ENCODE results near the gene BEX3. TPM values are rescaled to one million over a fixed set of nuclear protein-coding genes. Genes with fewer than 3 reads are reported as not detected.
A peak's percentile ranks its signal among the peaks of the same experiment; 100 is the strongest.
"Not testable (repeated sequence)": the region's sequence is repeated elsewhere in the genome, so short reads cannot be mapped to it uniquely, and the experiment has no call there.

Gene BEX3
- total RNA-seq (10 to 100 TPM in 1 of 2 donors, 1 to 10 TPM in 1; 5.7 to 32.0 TPM), total RNA-seq (5.9 to 8.4 reads per million in 2 donors)

DNA sequence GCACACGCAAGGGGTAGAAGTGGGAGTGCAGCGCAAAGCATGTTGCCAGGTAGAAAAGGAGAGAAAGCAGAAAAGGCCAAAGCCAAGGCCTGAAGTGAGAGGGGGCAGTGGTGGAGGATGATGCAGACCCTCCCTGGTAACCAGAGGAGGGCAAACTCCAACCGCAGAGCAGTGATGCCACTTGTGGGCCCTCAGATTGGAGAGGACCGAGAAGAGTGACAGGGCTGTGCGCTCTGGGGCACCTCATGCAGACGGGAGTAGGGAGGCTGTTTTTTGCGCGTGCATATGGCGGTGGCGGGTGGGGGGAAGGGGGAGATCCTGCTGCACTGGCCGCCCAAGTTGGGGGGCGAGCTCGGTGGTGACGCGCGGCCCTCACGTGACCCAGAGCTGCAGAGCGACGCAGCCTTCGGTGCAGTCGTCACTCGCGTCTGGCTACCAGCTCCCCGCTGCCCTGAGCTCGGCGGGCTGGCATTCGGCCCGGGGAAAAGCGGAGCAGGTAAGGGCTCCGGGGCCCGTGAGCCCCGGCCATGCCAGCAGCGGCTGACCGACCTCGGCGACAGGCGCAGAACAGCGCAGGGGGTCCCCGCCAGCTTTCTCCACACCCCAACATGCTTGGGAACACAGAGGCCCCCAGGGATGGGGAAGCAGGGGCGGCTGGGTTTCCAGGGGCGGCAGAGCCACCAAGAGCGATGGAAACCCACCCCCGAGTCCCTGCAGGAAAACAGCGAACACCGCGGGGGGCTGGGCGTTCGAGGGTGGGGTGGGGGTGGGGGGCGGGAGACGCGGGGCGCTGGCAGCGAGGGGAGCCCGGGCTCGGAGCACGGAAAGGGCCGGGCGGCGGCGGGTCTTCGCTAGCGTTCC lies at the start of gene BEX3:
Gene BEX3 (plus strand): TSS at position 421 of the 861 bp plus-strand sequence. CDS start 984 bp downstream, outside the sequence.
- H3K9me3 ChIP-seq (ENCODE audit: control insufficient read depth, low read length, poor library complexity, severe bottlenecking), result no peaks in the 10 kb centered on the region
- ATAC-seq, result peak; percentile 61
- Mint-ChIP-seq H3K4me3 (peak within 1 kb of the TSS; percentile 84), H3K4me1 (peaks cover 6% of the 10 kb centered on the region), H3K36me3 (ENCODE audit: low read depth) (no peaks in the 10 kb centered on the region), H3K27me3 (peaks cover 11% of the 10 kb centered on the region), H3K27ac (no peak within 1 kb of the TSS)
- DNase-seq, result peak in 2 of 3 donors; percentile 10

DNA sequence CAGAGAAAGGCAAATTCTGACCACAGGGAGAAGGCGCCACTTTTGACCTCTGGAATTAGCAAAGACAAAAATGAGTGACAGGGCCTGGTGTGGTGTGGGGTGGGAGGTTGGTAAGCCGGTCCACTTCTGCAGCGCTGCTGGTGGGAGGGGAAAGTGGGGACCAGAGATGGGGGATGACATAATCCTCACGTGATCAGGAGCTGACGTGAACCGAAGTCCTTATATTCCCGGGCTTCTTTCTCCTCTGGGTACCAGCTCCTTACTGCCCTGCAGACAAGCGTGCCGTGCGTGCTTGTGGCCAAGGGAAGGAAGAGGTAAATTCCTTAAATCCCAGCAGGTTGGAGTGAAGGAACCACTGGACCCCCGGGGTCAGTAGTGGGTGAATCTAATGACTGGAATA lies 46.3 kb upstream of the BEX3 start, which contains the start of gene TCEAL7:
Gene TCEAL7 (plus strand): TSS at position 249 of the 400 bp plus-strand sequence. CDS start 1,165 bp downstream, outside the sequence.
- H3K9me3 ChIP-seq (ENCODE audit: control insufficient read depth, low read length, poor library complexity, severe bottlenecking), result no peaks in the 10 kb centered on the region
- DNase-seq (no peak), ATAC-seq (no peak)
- peaks cover 2% of the 10 kb centered on the region for H3K4me1 Mint-ChIP-seq
- H3K27me3 Mint-ChIP-seq, result peaks cover 29% of the 10 kb centered on the region
- H3K4me3 Mint-ChIP-seq, result no peak within 1 kb of the TSS
- H3K36me3 Mint-ChIP-seq (ENCODE audit: low read depth), result peaks cover 4% of the 10 kb centered on the region
- H3K27ac Mint-ChIP-seq, result no peak within 1 kb of the TSS

DNA sequence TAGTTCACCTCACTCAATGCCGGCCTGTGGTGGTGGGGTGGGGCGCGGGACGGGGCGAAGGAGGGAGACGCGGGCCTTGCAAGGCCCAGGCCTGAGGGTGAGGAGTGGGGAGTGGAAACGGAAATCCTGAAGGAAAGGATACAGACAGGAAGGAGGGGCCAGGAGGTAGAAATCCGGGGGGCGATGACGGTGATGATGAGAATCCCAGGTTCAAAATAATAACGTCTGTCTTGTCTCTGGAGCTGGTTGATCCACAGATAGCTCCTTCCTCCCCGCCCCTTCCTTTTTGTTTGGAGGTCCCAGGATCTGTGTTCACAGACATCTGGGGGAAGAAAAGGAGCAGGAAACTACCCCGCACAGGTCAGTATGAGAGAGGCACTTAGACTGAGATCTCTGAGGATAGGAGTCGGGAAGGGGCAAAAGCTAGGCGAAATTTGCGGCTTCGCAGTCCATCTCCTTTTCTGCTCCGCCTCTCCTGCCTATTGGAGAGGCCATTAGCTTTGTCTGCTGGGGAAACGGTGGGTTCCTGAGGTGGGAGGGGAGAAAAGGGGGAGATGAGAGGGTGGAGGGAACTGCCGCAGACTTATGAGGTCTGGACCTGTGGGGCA lies 45.6 kb upstream of the BEX3 start:
- DNase-seq (no peak), ATAC-seq (no peak)
- Mint-ChIP-seq H3K27me3 (peaks cover 29% of the 10 kb centered on the region), H3K36me3 (ENCODE audit: low read depth) (peaks cover 4% of the 10 kb centered on the region), H3K27ac (no peak overlapping the region), H3K4me3 (no peak overlapping the region), H3K4me1 (peaks cover 2% of the 10 kb centered on the region)
- H3K9me3 ChIP-seq (ENCODE audit: control insufficient read depth, low read length, poor library complexity, severe bottlenecking), result no peaks in the 10 kb centered on the region

DNA sequence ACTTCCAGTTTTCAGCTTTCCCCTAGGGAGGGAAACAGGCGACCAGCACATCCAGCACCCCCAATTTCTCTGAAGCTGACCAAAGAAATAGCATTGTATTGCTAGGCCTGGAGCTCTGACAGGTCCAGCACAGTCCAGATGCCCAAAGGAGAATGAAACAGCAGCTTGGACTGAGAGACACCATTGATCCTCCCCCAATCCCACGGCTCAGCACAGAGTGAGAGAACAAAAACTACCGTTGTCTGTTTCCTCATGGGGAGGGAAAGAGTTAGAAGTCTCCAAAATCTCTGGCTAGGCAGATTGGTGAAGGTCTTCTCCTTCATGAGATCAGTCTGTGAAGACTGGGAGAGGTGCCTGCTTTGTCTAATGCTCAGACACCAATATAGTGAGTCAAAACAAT lies 37.7 kb upstream of the BEX3 start:
- no peak for ATAC-seq
- peak overlapping the region; percentile 7 for H3K4me3 Mint-ChIP-seq
- H3K27me3 Mint-ChIP-seq, result peaks cover 6% of the 10 kb centered on the region

DNA sequence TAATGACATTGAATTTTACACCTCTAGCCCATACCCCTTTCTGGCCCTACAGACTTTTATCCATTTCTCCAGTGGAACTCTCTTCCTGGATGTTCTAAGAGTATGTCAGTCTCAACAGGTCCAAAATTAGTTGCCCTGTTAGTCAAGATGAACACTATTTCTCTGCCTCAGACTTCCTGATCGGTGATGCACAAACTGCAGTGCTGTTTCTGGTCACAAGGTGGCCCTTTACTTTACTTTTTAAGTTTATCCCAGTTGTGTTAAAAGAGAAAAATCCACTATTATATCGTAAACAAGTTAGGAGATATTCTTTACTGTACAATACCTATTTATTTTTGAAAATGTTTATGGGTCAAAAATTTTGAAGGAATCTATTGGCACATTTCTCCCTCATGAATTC lies 33.2 kb upstream of the BEX3 start:
- Mint-ChIP-seq H3K4me1 (no peaks in the 10 kb centered on the region), H3K27me3 (peaks cover 6% of the 10 kb centered on the region), H3K4me3 (no peak overlapping the region), H3K27ac (no peak overlapping the region), H3K36me3 (ENCODE audit: low read depth) (no peaks in the 10 kb centered on the region)
- DNase-seq (no peak), ATAC-seq (peak; percentile 54)
- no peaks in the 10 kb centered on the region for H3K9me3 ChIP-seq (ENCODE audit: control insufficient read depth, low read length, poor library complexity, severe bottlenecking)

More for the DNA sequence above, 37.7 kb upstream of the BEX3 start:
- H3K9me3 ChIP-seq (ENCODE audit: control insufficient read depth, low read length, poor library complexity, severe bottlenecking), result no peaks in the 10 kb centered on the region
- Mint-ChIP-seq H3K4me1 (no peaks in the 10 kb centered on the region), H3K27ac (no peak overlapping the region), H3K36me3 (ENCODE audit: low read depth) (no peaks in the 10 kb centered on the region)
- no peak for DNase-seq

DNA sequence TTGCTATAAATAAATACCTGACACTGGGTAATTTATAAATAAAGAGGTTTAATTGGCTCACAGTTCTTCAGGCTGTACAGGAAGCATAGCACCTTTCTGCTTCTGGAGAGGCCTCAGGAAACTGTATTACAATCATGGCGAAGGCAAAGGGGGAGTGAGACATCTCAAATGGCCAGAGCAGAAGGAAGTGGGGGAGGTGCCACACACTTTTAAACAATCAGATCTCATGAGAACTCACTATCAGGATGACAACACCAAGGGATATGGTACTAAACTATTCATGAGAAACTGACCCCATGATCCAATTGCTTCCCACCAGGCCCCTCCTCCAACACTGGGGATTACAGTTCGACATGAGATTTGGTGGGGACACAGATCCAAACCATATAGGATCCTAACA lies 31.7 kb upstream of the BEX3 start:
- H3K27ac Mint-ChIP-seq, result no peak overlapping the region
- no peaks in the 10 kb centered on the region for H3K36me3 Mint-ChIP-seq (ENCODE audit: low read depth)
- DNase-seq (no peak), ATAC-seq (no peak)
- no peaks in the 10 kb centered on the region for H3K9me3 ChIP-seq (ENCODE audit: control insufficient read depth, low read length, poor library complexity, severe bottlenecking)
- H3K4me1 Mint-ChIP-seq, result no peaks in the 10 kb centered on the region
- no peak overlapping the region for H3K4me3 Mint-ChIP-seq
- H3K27me3 Mint-ChIP-seq, result peaks cover 10% of the 10 kb centered on the region

DNA sequence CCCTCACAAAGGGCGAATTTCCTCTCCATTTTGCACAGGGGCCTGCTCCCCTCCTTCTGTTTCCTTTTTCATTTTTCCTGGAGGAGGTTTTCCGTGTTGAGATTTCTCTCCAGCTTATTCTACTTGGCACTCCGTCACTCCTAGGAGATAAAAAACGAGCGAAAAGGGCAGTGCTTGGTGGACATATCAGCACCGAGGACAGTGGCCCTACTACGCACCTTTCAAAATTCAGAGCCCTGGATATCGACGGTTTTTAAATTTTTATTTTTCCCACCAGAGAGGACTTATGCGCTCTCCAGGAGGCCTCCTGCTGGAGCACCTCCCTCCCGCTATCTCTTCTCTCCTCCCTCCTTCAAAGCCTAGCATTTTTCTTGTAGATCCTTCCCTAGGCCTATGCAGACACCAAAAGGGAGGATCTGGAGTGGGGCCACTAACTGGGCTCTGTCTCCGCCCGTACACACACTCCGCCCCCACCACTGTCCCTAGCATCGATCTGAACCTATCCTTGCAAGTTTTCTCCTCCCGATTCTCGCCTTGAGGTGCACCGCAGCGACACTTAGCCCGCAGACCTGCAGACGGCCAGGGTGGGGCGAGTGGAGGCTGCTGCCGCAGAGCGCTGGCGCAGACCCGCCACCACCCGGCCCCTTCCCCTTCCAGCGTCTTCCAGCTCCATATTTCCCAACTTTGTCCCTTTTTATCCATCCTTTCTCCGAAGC lies 28.5 kb upstream of the BEX3 start:
- no peaks in the 10 kb centered on the region for H3K4me1 Mint-ChIP-seq
- peaks cover 10% of the 10 kb centered on the region for H3K27me3 Mint-ChIP-seq
- no peak overlapping the region for H3K27ac Mint-ChIP-seq
- H3K9me3 ChIP-seq (ENCODE audit: control insufficient read depth, low read length, poor library complexity, severe bottlenecking), result no peaks in the 10 kb centered on the region
- H3K36me3 Mint-ChIP-seq (ENCODE audit: low read depth), result no peaks in the 10 kb centered on the region
- ATAC-seq (no peak), DNase-seq (no peak)
- no peak overlapping the region for H3K4me3 Mint-ChIP-seq

DNA sequence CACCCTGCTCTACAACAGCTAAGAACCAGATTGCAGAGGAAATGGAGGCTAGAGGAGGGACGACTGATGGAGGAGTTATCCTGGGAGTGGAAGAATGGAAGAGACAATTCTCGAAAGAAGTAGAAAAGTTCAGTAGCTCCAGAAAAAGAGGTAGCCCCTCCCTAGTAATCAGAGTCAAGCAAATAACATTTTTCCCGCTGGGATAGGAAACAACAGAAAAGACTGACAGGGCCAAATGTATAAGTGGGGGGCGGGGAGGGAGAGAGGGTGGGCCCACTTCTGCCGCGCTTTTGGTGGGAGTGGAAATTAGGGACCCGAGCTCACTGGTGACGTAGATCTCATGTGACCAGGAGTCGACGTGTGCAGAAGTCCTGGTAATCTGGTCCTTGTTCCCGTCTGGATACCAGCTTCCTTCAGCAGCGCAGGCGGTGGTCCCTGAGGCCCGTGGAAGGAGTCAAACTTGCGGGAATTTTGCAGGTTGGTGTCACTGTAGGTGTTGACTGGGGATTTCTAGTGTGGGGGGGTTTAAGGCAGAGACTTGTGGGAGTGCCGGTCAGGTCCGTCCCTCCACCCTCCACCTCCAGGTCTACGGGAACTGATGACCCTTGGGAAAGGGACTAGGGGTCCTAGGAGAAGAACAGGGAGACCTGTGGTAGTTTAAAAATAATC lies 20.1 kb upstream of the BEX3 start, which contains the start of gene TCEAL9:
Gene TCEAL9 (plus strand): TSS at position 377 of the 669 bp plus-strand sequence. CDS start 1,179 bp downstream, outside the sequence.
- Mint-ChIP-seq H3K4me1 (peaks cover 7% of the 10 kb centered on the region), H3K27me3 (peaks cover 12% of the 10 kb centered on the region), H3K4me3 (peak within 1 kb of the TSS; percentile 84), H3K27ac (no peak within 1 kb of the TSS), H3K36me3 (ENCODE audit: low read depth) (peaks cover 2% of the 10 kb centered on the region)
- no peak for ATAC-seq
- no peak for DNase-seq
- no peaks in the 10 kb centered on the region for H3K9me3 ChIP-seq (ENCODE audit: control insufficient read depth, low read length, poor library complexity, severe bottlenecking)

DNA sequence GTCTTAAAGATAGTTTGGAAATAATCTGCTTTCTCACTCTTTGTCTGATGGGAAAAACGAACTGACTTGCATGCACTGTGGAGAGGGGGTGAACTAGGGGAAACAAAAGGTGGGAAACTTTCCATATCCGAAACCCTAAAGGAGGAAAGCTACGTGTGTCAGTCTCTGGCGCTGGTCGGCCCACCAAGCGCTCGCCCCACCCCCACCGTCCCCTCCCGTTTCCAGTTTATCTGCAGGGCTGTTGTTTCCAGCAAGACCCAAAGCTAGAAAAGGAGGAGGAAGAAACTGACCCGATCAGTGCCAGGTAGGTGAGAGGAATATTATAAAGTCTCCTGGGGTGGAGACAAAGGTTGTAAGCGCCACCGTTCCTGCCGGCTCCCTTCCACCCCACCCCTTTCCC lies 19.5 kb upstream of the BEX3 start:
- Mint-ChIP-seq H3K4me1 (peaks cover 7% of the 10 kb centered on the region), H3K36me3 (ENCODE audit: low read depth) (peaks cover 2% of the 10 kb centered on the region), H3K27me3 (peaks cover 12% of the 10 kb centered on the region), H3K4me3 (peak overlapping the region; percentile 84), H3K27ac (no peak overlapping the region)
- H3K9me3 ChIP-seq (ENCODE audit: control insufficient read depth, low read length, poor library complexity, severe bottlenecking), result no peaks in the 10 kb centered on the region
- no peak for DNase-seq
- ATAC-seq, result no peak

DNA sequence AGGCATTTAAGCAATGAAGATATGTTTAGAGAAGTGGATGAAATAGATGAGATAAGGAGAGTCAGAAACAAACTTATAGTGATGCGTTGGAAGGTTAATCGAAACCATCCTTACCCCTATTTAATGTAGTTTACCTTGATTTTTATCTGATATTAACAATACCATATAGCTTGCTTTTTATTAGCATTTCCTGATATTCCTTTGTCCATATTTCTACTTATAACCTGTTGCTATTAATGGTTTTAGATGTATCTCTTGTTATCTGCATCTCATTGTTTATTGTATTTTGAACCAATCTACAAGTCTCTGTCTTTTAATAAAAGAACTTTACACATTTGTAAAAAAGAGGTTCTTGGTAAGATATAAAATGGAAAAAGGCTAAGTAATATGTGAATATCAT lies 18.5 kb upstream of the BEX3 start:
- ATAC-seq, result no peak
- no peak overlapping the region for H3K27ac Mint-ChIP-seq
- no peak for DNase-seq
- peaks cover 12% of the 10 kb centered on the region for H3K27me3 Mint-ChIP-seq
- H3K9me3 ChIP-seq (ENCODE audit: control insufficient read depth, low read length, poor library complexity, severe bottlenecking), result no peaks in the 10 kb centered on the region
- peaks cover 7% of the 10 kb centered on the region for H3K4me1 Mint-ChIP-seq
- H3K4me3 Mint-ChIP-seq, result no peak overlapping the region
- H3K36me3 Mint-ChIP-seq (ENCODE audit: low read depth), result peaks cover 2% of the 10 kb centered on the region

DNA sequence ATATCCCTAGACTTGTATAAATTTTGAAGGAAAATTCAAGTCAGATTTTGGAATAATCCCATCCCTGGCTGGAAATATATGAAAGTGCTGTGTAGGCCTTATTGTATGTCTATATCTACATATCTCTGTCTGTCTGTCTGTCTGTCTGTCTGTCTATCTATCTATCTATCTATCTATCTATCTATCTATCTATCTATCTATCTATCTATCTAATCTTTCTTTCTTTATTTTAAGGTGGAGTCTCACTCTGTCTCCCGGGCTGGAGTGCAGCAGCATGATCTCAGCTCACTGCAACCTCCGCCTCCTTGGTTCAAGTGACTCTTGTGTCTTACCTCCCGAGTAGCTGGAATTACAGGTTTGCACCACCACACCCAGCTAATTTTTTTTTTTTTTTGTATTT lies 16.7 kb upstream of the BEX3 start:
- not testable (repeated sequence) for H3K36me3 Mint-ChIP-seq (ENCODE audit: low read depth); DNase-seq; H3K4me1 Mint-ChIP-seq; H3K27me3 Mint-ChIP-seq; H3K27ac Mint-ChIP-seq; H3K4me3 Mint-ChIP-seq; H3K9me3 ChIP-seq (ENCODE audit: control insufficient read depth, low read length, poor library complexity, severe bottlenecking); ATAC-seq

DNA sequence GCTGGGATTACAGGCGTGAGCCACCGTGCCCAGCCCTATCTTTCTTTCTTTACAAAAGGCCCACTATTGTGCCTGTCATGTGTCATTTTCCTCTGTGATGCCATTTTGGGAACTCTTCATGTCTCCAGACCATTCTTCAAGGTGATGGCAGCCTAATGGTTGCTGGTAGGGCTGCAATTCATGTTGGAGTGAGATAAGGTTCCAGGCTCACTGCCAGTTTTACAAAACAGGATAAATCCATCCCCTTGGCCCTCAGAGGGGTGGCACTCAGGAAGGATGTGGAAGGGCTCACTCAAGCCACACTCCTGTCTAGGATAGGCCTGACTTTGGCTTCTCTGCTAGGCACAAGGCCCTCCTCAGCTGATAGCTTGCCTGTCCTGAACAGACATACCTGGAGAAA lies 16.2 kb upstream of the BEX3 start:
- DNase-seq, result no peak
- H3K27me3 Mint-ChIP-seq, result peaks cover 6% of the 10 kb centered on the region
- H3K27ac Mint-ChIP-seq, result no peak overlapping the region
- H3K36me3 Mint-ChIP-seq (ENCODE audit: low read depth), result peaks cover 2% of the 10 kb centered on the region
- no peaks in the 10 kb centered on the region for H3K9me3 ChIP-seq (ENCODE audit: control insufficient read depth, low read length, poor library complexity, severe bottlenecking)
- no peak overlapping the region for H3K4me3 Mint-ChIP-seq
- H3K4me1 Mint-ChIP-seq, result peaks cover 7% of the 10 kb centered on the region
- no peak for ATAC-seq
